Stimulated activated CD8-positive, alpha-beta memory T cell treated with anti-CD3 and anti-CD28 coated beads, Interleukin-4, amount 100 ng/mL, for 1 hour (primary cell): Measurements from ENCODE around the gene WNT3A.

Source experiments
- DNase-seq, 2 donors: peaks; one replicate each; pipeline ENCODE4 v3.0.0-alpha.2; 2020; ENCODE audit warnings: low read depth in 2 of 2, low spot score in 1 of 2

The WNT3A gene

GRCh38 chr1:227999056-227999930, 7.5 kb upstream of the WNT3A start:
- peak; percentile 13 to 40 for DNase-seq

GRCh38 chr1:228000416-228000815, 6.4 kb upstream of the WNT3A start:
- no peak for DNase-seq

GRCh38 chr1:228000836-228001563, 5.8 kb upstream of the WNT3A start:
- no peak for DNase-seq

- no peak for DNase-seq
These were observed 4.9 kb upstream of the WNT3A start for GRCh38 chr1:228001738-228002535.

GRCh38 chr1:228002792-228003191, 4.0 kb upstream of the WNT3A start:
- no peak for DNase-seq

GRCh38 chr1:228003461-228004330, 3.1 kb upstream of the WNT3A start:
- DNase-seq, result no peak

- DNase-seq, result no peak
These were observed 2.4 kb upstream of the WNT3A start for GRCh38 chr1:228004331-228004855.

GRCh38 chr1:228004856-228005462, 1.8 kb upstream of the WNT3A start:
- no peak for DNase-seq

- no peak for DNase-seq
These were observed 1.2 kb upstream of the WNT3A start for GRCh38 chr1:228005511-228006033.

- DNase-seq, result no peak
These were observed 588 bp upstream of the WNT3A start for GRCh38 chr1:228006034-228006785.

GRCh38 chr1:228007049-228007800, 427 bp downstream of the WNT3A start:
- no peak for DNase-seq

- DNase-seq, result no peak
These were observed 1.1 kb downstream of the WNT3A start for GRCh38 chr1:228007801-228008341.

GRCh38 chr1:228008391-228009115, 1.8 kb downstream of the WNT3A start:
- no peak for DNase-seq

- DNase-seq, result no peak
These were observed 2.5 kb downstream of the WNT3A start for GRCh38 chr1:228009116-228009827.

GRCh38 chr1:228009828-228010775, 3.3 kb downstream of the WNT3A start:
- no peak for DNase-seq

- no peak for DNase-seq
These were observed 4.1 kb downstream of the WNT3A start for GRCh38 chr1:228010921-228011320.
